Prostate gland (tissue), 2 donors: Measurements from ENCODE around the gene ACOT8. TPM values are rescaled to one million over a fixed set of nuclear protein-coding genes. Genes with fewer than 3 reads are reported as not detected.
"Not testable (repeated sequence)": the region's sequence is repeated elsewhere in the genome, so short reads cannot be mapped to it uniquely, and the experiment has no call there.

Experiments used
- DNase-seq: peaks from one replicate; pipeline ENCODE4 v3.0.0-alpha.2; 2019; ENCODE audit warnings: low spot score
- H3K27ac ChIP-seq, 2 donors: fragments of 200-600 bp; sonication (generic); 2 replicates each; pipeline ENCODE4 v1.5.1; 2017 to 2019
- H3K27me3 ChIP-seq: fragments of 200-600 bp; sonication (generic); replicated peaks from 2 replicates; pipeline ENCODE4 v1.5.1; 2019; ENCODE audit not compliant: insufficient read depth
- H3K36me3 ChIP-seq, 2 donors: fragments of 200-600 bp; sonication (generic); 1 replicate in 1 of 2; 2 replicates in 1 of 2; pipeline versions ENCODE4 v1.5.1 to v1.8.1; 2017 to 2019
- H3K4me1 ChIP-seq: fragments of 200-600 bp; sonication (generic); replicated peaks from 2 replicates; pipeline ENCODE4 v1.5.1; 2019
- H3K4me3 ChIP-seq, 2 donors: fragments of 200-600 bp; sonication (generic); 2 replicates each; pipeline ENCODE4 v1.5.1; 2017 to 2019
- H3K9me3 ChIP-seq: fragments of 200-600 bp; sonication (generic); 2 replicates; pipeline ENCODE4 v1.5.1; 2017
- CTCF ChIP-seq, 4 experiments: fragments of 200-600 bp in 2 of 4; fragments of 450-650 bp in 2 of 4; sonication (generic) in 2 of 4; IDR thresholded peaks; 1 replicate in 3 of 4; 2 replicates in 1 of 4; pipeline ENCODE4 v1.5.1; 2016 to 2019; ENCODE audit warnings: antibody characterized with exemption in 4 of 4, mild to moderate bottlenecking in 2 of 4, moderate library complexity in 2 of 4
- POLR2A ChIP-seq: fragments of 450-650 bp; IDR thresholded peaks from one replicate; pipeline ENCODE4 v1.6.1; 2016; ENCODE audit warnings: antibody characterized with exemption, mild to moderate bottlenecking
- POLR2AphosphoS5 ChIP-seq: sonication (generic); formaldehyde crosslinking; IDR thresholded peaks from one replicate; pipeline ENCODE4 v1.6.1; 2017; ENCODE audit warnings: antibody characterized with exemption
- WGBS: methylation state at CpG from one replicate; pipeline ENCODE4 v1.1.5; 2018; 5-methylcytosine and 5-hydroxymethylcytosine counted together
- intact Hi-C: fragments of 100-400 bp; cut with DNase I; formaldehyde crosslinking; loops from one replicate; pipeline ENCODE4 v1.14.2; 2022
- total RNA-seq, 2 donors: library from RNA; depleted of rRNA; stranded (reverse); fragments of >200 nt; gene quantifications; one replicate each; pipeline ENCODE4 v1.1.0, GENCODE V29; 2016

Gene ACOT8
- total RNA-seq, 2 donors from 2014 or later: 57.4 to 68.1 TPM

- Histone ChIP-seq H3K27ac (no peak overlapping the region), H3K4me1 (no peaks in the 10 kb centered on the region), H3K4me3 (no peak overlapping the region), H3K36me3 (peaks cover 0 to 2% of the 10 kb centered on the region in 2 donors), H3K27me3 (no peaks in the 10 kb centered on the region), H3K9me3 (no peaks in the 10 kb centered on the region)
- DNase-seq: no peak
- WGBS: 86% methylated on average over 13 of the region's 13 CpGs
- intact Hi-C loops: no loop called here
- no peak for TF ChIP-seq POLR2AphosphoS5
- TF ChIP-seq CTCF (IDR thresholded peaks at IDR 0.05): no peak
These were observed 21.0 kb upstream of the ACOT8 start for GRCh38 chr20:45878076-45878761.

DNA sequence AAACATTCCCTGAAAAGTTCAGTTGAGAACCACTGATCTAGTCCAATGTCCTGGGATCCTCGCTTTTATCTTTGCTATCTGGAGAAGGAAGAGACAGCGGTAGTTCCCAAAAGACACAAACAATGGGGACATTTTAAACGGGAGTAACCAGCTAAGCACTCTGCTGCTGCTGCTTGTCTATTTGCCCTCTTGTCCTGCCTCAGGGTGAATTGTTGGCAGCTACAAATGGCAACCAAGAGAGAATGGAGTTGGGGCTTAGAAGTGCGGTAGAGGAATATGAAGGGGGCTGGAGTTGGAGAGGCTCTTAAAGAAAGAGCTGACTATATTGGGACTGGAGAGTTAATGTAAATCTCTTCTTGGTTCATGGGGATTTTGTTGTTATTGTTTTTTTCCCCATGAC, 17.4 kb upstream of the ACOT8 start:
- Histone ChIP-seq H3K36me3 (peaks cover 0 to 2% of the 10 kb centered on the region in 2 donors), H3K27me3 (no peaks in the 10 kb centered on the region), H3K9me3 (no peaks in the 10 kb centered on the region), H3K27ac (no peak overlapping the region), H3K4me3 (no peak overlapping the region), H3K4me1 (no peaks in the 10 kb centered on the region)
- intact Hi-C loops: no loop called here
- no peak for DNase-seq
- 58% methylated on average over 4 of the region's 4 CpGs for WGBS
- TF ChIP-seq POLR2AphosphoS5 (no peak), CTCF (IDR thresholded peaks at IDR 0.05) (no peak), POLR2A (no peak)

GRCh38 chr20:45874104-45874481, 16.9 kb upstream of the ACOT8 start:
- H3K27me3 ChIP-seq, DNase-seq, H3K4me1 ChIP-seq, H3K36me3 ChIP-seq, H3K9me3 ChIP-seq, intact Hi-C loops, H3K27ac ChIP-seq, H3K4me3 ChIP-seq: not testable (repeated sequence)
- 96% methylated on average over 10 of the region's 10 CpGs for WGBS

- DNase-seq: no peak
- 85% methylated on average over 1 of the region's 1 CpG for WGBS
- no peaks in the 10 kb centered on the region for H3K4me1 ChIP-seq
- H3K27me3 ChIP-seq: no peaks in the 10 kb centered on the region
- H3K36me3 ChIP-seq: peaks cover 0 to 2% of the 10 kb centered on the region in 2 donors
- intact Hi-C loops: no loop called here
- no peak for TF ChIP-seq POLR2A
- no peak for TF ChIP-seq CTCF (IDR thresholded peaks at IDR 0.05)
- no peak for TF ChIP-seq POLR2AphosphoS5
- no peak overlapping the region for H3K4me3 ChIP-seq
- H3K9me3 ChIP-seq: no peaks in the 10 kb centered on the region
- H3K27ac ChIP-seq: no peak overlapping the region
These were observed 16.4 kb upstream of the ACOT8 start for GRCh38 chr20:45873409-45874103.

GRCh38 chr20:45872626-45873025, 15.4 kb upstream of the ACOT8 start:
- Histone ChIP-seq H3K9me3 (no peaks in the 10 kb centered on the region), H3K27me3 (no peaks in the 10 kb centered on the region), H3K4me1 (no peaks in the 10 kb centered on the region), H3K4me3 (no peak overlapping the region), H3K27ac (no peak overlapping the region), H3K36me3 (peaks cover 0 to 2% of the 10 kb centered on the region in 2 donors)
- no peak for DNase-seq
- 72% methylated on average over 4 of the region's 4 CpGs for WGBS
- intact Hi-C loops: no loop called here
- TF ChIP-seq POLR2A (no peak), CTCF (IDR thresholded peaks at IDR 0.05) (no peak), POLR2AphosphoS5 (no peak)
